Loucy (cell line): ENCODE results near the gene CLDN9.
A peak's percentile ranks its signal among the peaks of the same experiment; 100 is the strongest.

ENCODE experiments used
- CTCF ChIP-seq: fragments of 200-600 bp; sonication (generic); conservative IDR thresholded peaks from 2 replicates; pipeline ENCODE4 v1.5.1; 2014; ENCODE audit warnings: mild to moderate bottlenecking, antibody characterized with exemption, low read length
- EZH2phosphoT487 ChIP-seq: fragments of 200-600 bp; IDR thresholded peaks from 2 replicates; pipeline ENCODE4 v1.6.1; 2018; ENCODE audit warnings: antibody characterized with exemption, mild to moderate bottlenecking, moderate library complexity, borderline replicate concordance

GRCh38 chr16:3017794-3018506 is 5.2 kb downstream of the CLDN9 start, which contains the start of gene CLDN6:
- TF ChIP-seq CTCF, result peak; percentile 23; the same call in 1 of the 2 replicates
- TF ChIP-seq EZH2phosphoT487, result no peak
